A673 (cell line): ENCODE measurements around the gene LMOD2.

ENCODE experiments used
- CTCF ChIP-seq: fragments of 300-800, 200-600 bp; sonication (generic); conservative IDR thresholded peaks from 2 replicates; pipeline ENCODE4 v1.5.1; 2017; ENCODE audit warnings: low read depth, mild to moderate bottlenecking, antibody characterized with exemption, low read length, moderate library complexity, mixed read lengths
- EZH2 ChIP-seq: fragments of 200-600 bp; sonication (generic); IDR thresholded peaks from 2 replicates; pipeline ENCODE4 v1.6.1; 2017; ENCODE audit warnings: borderline replicate concordance, low read depth, mild to moderate bottlenecking, mixed read lengths, antibody characterized with exemption, low read length; ENCODE audit not compliant: poor library complexity, severe bottlenecking

- TF ChIP-seq CTCF (no peak), EZH2 (no peak)
Measured at GRCh38 chr7:123655614-123656013, at the start of gene LMOD2.
